Astrocyte of the spinal cord (primary cell): ENCODE measurements around the gene DARS2.
"Not testable (repeated sequence)": the region's sequence is repeated elsewhere in the genome, so short reads cannot be mapped to it uniquely, and the experiment has no call there.

ENCODE experiments used
- DNase-seq: peaks from one replicate; pipeline ENCODE4 v3.0.0; 2011; ENCODE audit warnings: low read depth, low spot score
- H3K4me3 ChIP-seq: 2 replicates; pipeline ENCODE4 v1.5.1; 2011; ENCODE audit warnings: low read depth, mild to moderate bottlenecking, low read length, moderate library complexity
- CTCF ChIP-seq: IDR thresholded peaks from 2 replicates; pipeline ENCODE4 v1.5.1; 2012; ENCODE audit warnings: low read depth, mild to moderate bottlenecking, low read length, inconsistent platforms
- in situ Hi-C: cut with HindIII; loops from 2 replicates; pipeline ENCODE4 v1.10.0; 2017; ENCODE audit warnings: low sequenced_read_pairs

Gene DARS2

GRCh38 chr1:173824315-173825081, at the start of gene DARS2, which contains the start of gene CENPL:
TSS of gene DARS2 (plus strand) at chr1:173824673. CDS start at chr1:173825230, 557 bp downstream.
TSS of gene CENPL (minus strand) at chr1:173824883. CDS start at chr1:173811299, 13,584 bp downstream.
- peak; percentile 99 for DNase-seq
- in situ Hi-C loops: no loop called here
- TF ChIP-seq CTCF: no peak
- peak within 1 kb of the TSS; percentile 75 for H3K4me3 ChIP-seq

- in situ Hi-C loops: no loop called here
- H3K4me3 ChIP-seq: no peak overlapping the region
- no peak for DNase-seq
- no peak for TF ChIP-seq CTCF
Observed at GRCh38 chr1:173775578-173776226, 48.8 kb upstream of the DARS2 start.

DNA sequence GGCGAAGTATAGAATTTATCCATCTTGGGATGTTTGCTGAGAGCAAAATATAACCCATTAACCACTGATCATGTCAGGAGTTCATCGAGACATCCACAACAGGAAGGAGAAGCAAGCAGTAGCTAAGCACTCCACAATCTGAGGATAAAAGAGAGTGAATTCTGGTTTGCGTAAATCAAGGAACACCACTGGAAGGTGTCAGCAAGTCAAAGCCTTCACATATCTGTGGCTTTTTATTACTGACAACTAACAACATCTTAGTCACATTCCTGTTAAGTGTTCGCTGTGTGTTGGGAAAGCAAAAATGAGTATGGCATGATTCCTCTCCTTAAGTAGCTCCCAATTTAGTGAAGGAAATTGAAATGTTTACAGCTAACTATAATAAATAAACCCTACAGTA, 44.5 kb upstream of the DARS2 start:
- in situ Hi-C loops: no loop called here
- no peak for TF ChIP-seq CTCF
- no peak overlapping the region for H3K4me3 ChIP-seq
- no peak for DNase-seq

DNA sequence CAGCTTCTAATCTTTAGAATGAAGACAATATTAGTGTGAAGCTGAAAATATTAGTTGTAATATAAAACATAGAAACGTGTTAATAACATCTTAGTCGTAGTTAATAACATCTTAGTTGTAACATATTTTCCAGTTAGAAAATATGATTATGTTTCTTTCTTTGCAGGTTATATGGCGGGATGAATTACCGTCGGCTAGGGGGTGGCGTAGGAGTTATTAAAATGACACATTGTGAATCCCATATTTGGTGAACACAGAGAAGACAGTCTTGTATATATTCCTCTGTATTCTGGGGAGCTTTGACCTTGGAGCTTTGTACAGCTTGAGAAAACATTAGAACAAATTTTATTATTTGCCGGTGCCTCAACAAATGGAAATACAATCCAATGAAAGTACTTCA, 39.5 kb upstream of the DARS2 start:
- no peak for DNase-seq
- in situ Hi-C loops: no loop called here
- H3K4me3 ChIP-seq: no peak overlapping the region
- TF ChIP-seq CTCF: no peak

GRCh38 chr1:173789841-173790240, 34.6 kb upstream of the DARS2 start:
- no peak for TF ChIP-seq CTCF
- no peak overlapping the region for H3K4me3 ChIP-seq
- in situ Hi-C loops: no loop called here
- DNase-seq: no peak

DNA sequence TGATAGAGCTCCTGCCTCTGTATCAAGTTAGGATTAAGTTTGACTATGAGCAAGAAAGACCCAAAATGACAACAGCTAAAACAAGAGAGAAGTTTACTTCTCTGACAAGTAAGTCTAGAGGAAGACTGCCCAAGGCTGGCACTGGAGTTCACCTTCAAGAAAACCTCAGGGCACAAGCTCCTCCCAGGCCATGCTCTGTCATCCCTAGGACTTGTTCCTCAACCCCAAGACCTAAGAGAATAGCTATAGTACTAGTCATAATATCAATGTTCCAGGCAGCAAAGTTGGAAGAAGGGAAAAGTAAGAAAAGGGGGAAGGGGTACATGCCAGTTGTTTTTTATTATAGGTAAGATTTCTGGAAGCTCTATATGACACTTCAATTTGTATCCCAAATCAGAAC, 26.4 kb upstream of the DARS2 start:
- H3K4me3 ChIP-seq: no peak overlapping the region
- in situ Hi-C loops: no loop called here
- DNase-seq: no peak
- no peak for TF ChIP-seq CTCF

DNA sequence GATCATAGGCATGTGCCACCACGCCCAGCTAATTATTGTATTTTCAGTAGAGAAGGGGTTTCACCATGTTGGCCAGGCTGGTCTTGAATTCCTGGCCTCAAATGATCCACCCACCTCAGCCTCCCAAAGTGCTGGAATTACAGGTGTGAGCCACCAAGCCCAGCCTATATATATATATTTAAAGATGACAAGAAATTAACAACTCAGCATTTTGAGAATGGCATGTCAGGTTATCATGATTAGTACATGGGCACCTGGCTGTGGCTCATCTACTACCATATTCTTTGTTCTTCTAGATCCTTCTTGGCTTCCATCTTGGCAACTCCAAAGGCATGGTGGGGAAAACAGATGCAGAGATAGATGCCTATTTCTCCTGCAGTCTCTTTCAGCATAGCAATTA, 24.5 kb upstream of the DARS2 start:
- in situ Hi-C loops, H3K4me3 ChIP-seq, DNase-seq: not testable (repeated sequence)
